Mammary epithelial cell (primary cell): ENCODE data around the gene CANT1.

ENCODE experiments used
- CTCF ChIP-seq, 2 donors: IDR thresholded peaks in 1 of 2; conservative IDR thresholded peaks in 1 of 2; 2 replicates each; pipeline ENCODE4 v1.5.1; 2011 to 2012; ENCODE audit warnings: inconsistent platforms in 2 of 2, low read length in 2 of 2, mild to moderate bottlenecking in 2 of 2, control low read depth in 1 of 2, low read depth in 1 of 2; ENCODE audit not compliant: insufficient read depth in 1 of 2; ENCODE audit errors: extremely low read depth in 1 of 2
- EZH2 ChIP-seq: IDR thresholded peaks from 2 replicates; pipeline ENCODE4 v1.6.1; 2012; ENCODE audit warnings: low read length, inconsistent platforms, borderline replicate concordance

GRCh38 chr17:78986649-78987328 is 22.8 kb downstream of the CANT1 start:
- TF ChIP-seq CTCF (conservative IDR thresholded peaks at IDR 0.05 in 1 of 2, IDR thresholded peaks at IDR 0.05 in 1 of 2; ENCODE audit: extremely low read depth in 1 of 2, insufficient read depth in 1 of 2, low read depth in 1 of 2, low read length in 2 of 2) (no peak), EZH2 (no peak)
